HepG2 (cell line): ENCODE measurements around the gene PLIN4. TPM values are rescaled to one million over a fixed set of nuclear protein-coding genes. Genes with fewer than 3 reads are reported as not detected.

Experiments used
- ATAC-seq: fragments of 200-7000 bp; cut with Tn5 transposase; 3 replicates; pipeline ENCODE4 v1.9.1; 2020; ENCODE audit warnings: mild to moderate bottlenecking, moderate library complexity
- BruUV-seq: library from RNA; stranded (reverse); fragments of 400-500 nt; replicated peaks from 2 replicates; lab custom pipeline; 2021; lab: Mats Ljungman, UMichigan
- CTCF ChIA-PET: fragments of 300-600 bp; formaldehyde crosslinking; extraction: SDS; loops from one replicate; lab custom pipeline; 2021; ENCODE audit warnings: low total read pairs, inconsistent platforms, low intra/inter-chr PET ratio; lab: Yijun Ruan, JAX
- POLR2A ChIA-PET: fragments of 350-600 bp; sonication (Branson Sonifier 250); formaldehyde crosslinking; loops from one replicate; lab custom pipeline; 2020; ENCODE audit warnings: antibody characterized with exemption, inconsistent platforms; lab: Yijun Ruan, JAX
- DNase-seq: peaks from one replicate; pipeline ENCODE4 v3.0.0-alpha.2; 2015; ENCODE audit warnings: low spot score
- FAIRE-seq: peaks from 3 replicates; lab custom pipeline; 2011; peaks lifted over from hg19 to GRCh38; lab: Jason Lieb, UNC
- H2AFZ ChIP-seq: one replicate; pipeline ENCODE4 v1.6.1; 2011; ENCODE audit warnings: low read length, inconsistent platforms
- H3K27ac ChIP-seq: fragments of 300-600 bp; 3 replicates; pipeline ENCODE4 v1.8.0; 2011; ENCODE audit warnings: mixed run types, mild to moderate bottlenecking, mixed read lengths, low read length, inconsistent platforms; ENCODE audit not compliant: insufficient read depth; ENCODE audit errors: extremely low read length
- H3K27me3 ChIP-seq, 2 experiments: fragments of 200-600 bp in 1 of 2; 2 replicates in 1 of 2; 3 replicates in 1 of 2; pipeline versions ENCODE4 v1.6.0 to v1.8.0; 2011; ENCODE audit warnings: low read length in 2 of 2, mild to moderate bottlenecking in 2 of 2, moderate library complexity in 2 of 2, inconsistent platforms in 1 of 2; ENCODE audit not compliant: insufficient read depth in 2 of 2, control insufficient read depth in 1 of 2
- H3K36me3 ChIP-seq, 2 experiments: fragments of 200-600 bp in 1 of 2; replicated peaks in 1 of 2; 2 replicates in 1 of 2; 3 replicates in 1 of 2; pipeline versions ENCODE4 v1.5.1 to v1.8.0; 2011; ENCODE audit warnings: low read length in 2 of 2, inconsistent platforms in 1 of 2; ENCODE audit not compliant: insufficient read depth in 2 of 2, control insufficient read depth in 1 of 2
- H3K4me1 ChIP-seq: 2 replicates; pipeline ENCODE4 v1.5.1; 2012; ENCODE audit warnings: low read length, inconsistent platforms; ENCODE audit not compliant: insufficient read depth
- H3K4me2 ChIP-seq: 2 replicates; pipeline ENCODE4 v1.6.0; 2011; ENCODE audit warnings: low read depth, low read length, inconsistent platforms
- H3K4me3 ChIP-seq, 3 experiments: fragments of 200-600 bp in 1 of 3; sonication (generic), shearing (Covaris generic) in 1 of 3; replicated peaks in 1 of 3; 2 replicates each; pipeline ENCODE4 v1.5.1; 2011 to 2016; ENCODE audit warnings: low read length in 3 of 3, inconsistent platforms in 2 of 3, low read depth in 2 of 3, mild to moderate bottlenecking in 2 of 3, control low read depth in 1 of 3, mixed read lengths in 1 of 3; ENCODE audit not compliant: insufficient read depth in 1 of 3
- H3K79me2 ChIP-seq: one replicate; pipeline ENCODE4 v1.6.1; 2011; ENCODE audit warnings: low read length, inconsistent platforms; ENCODE audit not compliant: insufficient read depth
- H3K9ac ChIP-seq: 2 replicates; pipeline ENCODE4 v1.6.0; 2011; ENCODE audit warnings: mild to moderate bottlenecking, low read depth, low read length, inconsistent platforms; ENCODE audit not compliant: insufficient read depth
- H3K9me3 ChIP-seq: 2 replicates; pipeline ENCODE4 v1.5.1; 2012; ENCODE audit warnings: mild to moderate bottlenecking, low read length
- H4K20me1 ChIP-seq: 2 replicates; pipeline ENCODE4 v1.6.0; 2011; ENCODE audit warnings: inconsistent platforms, mild to moderate bottlenecking, low read length, moderate library complexity; ENCODE audit not compliant: insufficient read depth
- HCFC1 ChIP-seq: fragments of 150-350 bp; IDR thresholded peaks from 2 replicates; pipeline ENCODE4 v1.6.1; 2014; ENCODE audit warnings: low read depth, low read length
- KIAA2018 ChIP-seq: sonication (generic); formaldehyde crosslinking; IDR thresholded peaks from 2 replicates; pipeline ENCODE4 v1.5.0; 2020; ENCODE audit warnings: mild to moderate bottlenecking, missing genetic modification reagents, borderline replicate concordance
- PRPF4 ChIP-seq: fragments of 200-400 bp; formaldehyde crosslinking; IDR thresholded peaks from 2 replicates; pipeline ENCODE4 v1.6.1; 2016; ENCODE audit warnings: low read length, low read depth; ENCODE audit not compliant: poor library complexity, severe bottlenecking
- SAFB2 ChIP-seq: sonication (generic); formaldehyde crosslinking; IDR thresholded peaks from 2 replicates; pipeline ENCODE4 v1.5.1; 2020; ENCODE audit warnings: missing genetic modification reagents, low read depth, mild to moderate bottlenecking, borderline replicate concordance
- SRSF1 ChIP-seq: fragments of 200-400 bp; formaldehyde crosslinking; optimal IDR thresholded peaks from 2 replicates; pipeline ENCODE3; 2017; ENCODE audit warnings: mild to moderate bottlenecking, low read depth, low read length, moderate library complexity
- ZBTB33 ChIP-seq: sonication (generic); formaldehyde crosslinking; IDR thresholded peaks from 2 replicates; pipeline ENCODE4 v1.4.0; 2020; ENCODE audit warnings: missing genetic modification reagents
- ZNF331 ChIP-seq: sonication (generic); formaldehyde crosslinking; IDR thresholded peaks from 2 replicates; pipeline ENCODE4 v1.4.0; 2020; ENCODE audit warnings: missing genetic modification reagents
- ZNF687 ChIP-seq: sonication (generic); formaldehyde crosslinking; IDR thresholded peaks from 2 replicates; pipeline ENCODE4 v1.5.1; 2020; ENCODE audit warnings: mild to moderate bottlenecking, missing genetic modification reagents, moderate library complexity
- WGBS: methylation state at CpG from one replicate; pipeline ENCODE4 v1.1.6; 2017; ENCODE audit warnings: low lambda C conversion rate; 5-methylcytosine and 5-hydroxymethylcytosine counted together
- in situ Hi-C: cut with HindIII; loops from 2 replicates; pipeline ENCODE4 v1.10.0; 2017; ENCODE audit warnings: low pct_unique_long_range_greater_than_20kb; ENCODE audit not compliant: extremely low pct_ligation_motif_present
- intact Hi-C: fragments of 100-400 bp; cut with micrococcal nuclease; formaldehyde crosslinking; loops from one replicate; pipeline ENCODE4 v1.10.0; 2022; ENCODE audit not compliant: unreplicated experiment
- polyA plus RNA-seq, 8 experiments: library from polyadenylated mRNA; depleted of rRNA in 3 of 8; stranded (reverse) in 7 of 8; unstranded in 1 of 8; fragments of >200 nt; fragmentation: Illumina TruSeq in 4 of 8; extraction: Trizol in 4 of 8; gene quantifications; 2 replicates each; pipeline versions ENCODE4 v1.2.1 to v1.2.3, GENCODE V29; 2011 to 2016; ENCODE audit warnings: low read depth in 4 of 8, missing spikeins in 1 of 8, mixed read lengths in 1 of 8; ENCODE audit not compliant: insufficient read depth in 1 of 8
- total RNA-seq, 5 experiments: library from RNA; depleted of rRNA; stranded (reverse); fragments of >200 nt; fragmentation: Illumina TruSeq; extraction: Trizol; gene quantifications; 2 replicates each; pipeline ENCODE4 v1.2.3, GENCODE V29; 2016; ENCODE audit warnings: low read depth in 1 of 5

The PLIN4 gene
- total and polyA plus RNA-seq, 2 of the 13 experiments (the other 11 are each of a cell fraction or from before 2014, with no cell fraction given), result 1.1 to 1.3 TPM

- Histone ChIP-seq H3K4me2 (peak overlapping the region; percentile 81; the same call in 1 of the 2 replicates), H3K4me3 (0 out of 6 replicates have a peak overlapping the region, but pooled peaks of 1 of the 3 experiments have one; percentile 8), H3K79me2 (peaks cover 5% of the 10 kb centered on the region), H4K20me1 (peaks cover 6% of the 10 kb centered on the region; the same call in 1 of the 2 replicates), H3K27me3 (no peaks in the 10 kb centered on the region), H3K9me3 (no peaks in the 10 kb centered on the region), H3K27ac (no peak overlapping the region), H2AFZ (no peak overlapping the region), H3K36me3 (no peaks in the 10 kb centered on the region), H3K4me1 (peaks cover 80% of the 10 kb centered on the region), H3K9ac (no peak overlapping the region)
- DNase-seq (no peak), FAIRE-seq (no peak), ATAC-seq (no peak)
- in situ Hi-C loops, result no loop called here
- ChIA-PET POLR2A (interaction anchor here (1.2 kb wide), 1 partner anchor 11 kb away, joined by 4 read pairs; no protein-coding TSS in a partner anchor), CTCF (no interaction called here)
- WGBS, result 92% methylated on average over 6 of the region's 27 CpGs
- intact Hi-C loops, result loop anchor here (5.0 kb wide), 1 partner anchor 66 kb away; the partner anchor contains the start of gene HDGFL2
- BruUV-seq, result no TSS peak
- TF ChIP-seq PRPF4, result no peak
- TF ChIP-seq ZBTB33, result peak; percentile 67; the same call in 1 of the 2 replicates
- TF ChIP-seq KIAA2018 (CRISPR knock-in tag), result no peak
- no peak for TF ChIP-seq SAFB2 (CRISPR knock-in tag)
- no peak for TF ChIP-seq SRSF1
- 0 out of 2 replicates have a peak, but pooled peaks have one; percentile 10 for TF ChIP-seq ZNF687 (CRISPR knock-in tag)
- no peak for TF ChIP-seq ZNF331
- no peak for TF ChIP-seq HCFC1
Observed at GRCh38 chr19:4537953-4538600, 19.8 kb upstream of the PLIN4 start.
